Thyroid gland (tissue), 4 donors: ENCODE measurements around the gene SHROOM3. TPM values are rescaled to one million over a fixed set of nuclear protein-coding genes. Genes with fewer than 3 reads are reported as not detected.

Experiments used
- microRNA counts, 2 donors: library from miRNA; unstranded; fragments of <30 nt; microRNA quantifications; one replicate each; lab custom pipeline; 2016 to 2017
- microRNA-seq: library from miRNA; unstranded; fragments of <30 nt; microRNA quantifications from one replicate; pipeline ENCODE4, GENCODE V29; 2016
- small RNA-seq: library from RNA; depleted of rRNA; stranded (forward); fragments of <200 nt; gene quantifications from one replicate; pipeline ENCODE3, GENCODE V24; 2016
- total RNA-seq, 4 donors: library from RNA; depleted of rRNA; stranded (reverse); fragments of >200 nt; gene quantifications; one replicate each; pipeline ENCODE4 v1.2.3, GENCODE V29; 2016

The SHROOM3 gene
- total RNA-seq, 4 donors from 2014 or later = 41.7 to 77.8 (median 62.0) TPM

MicroRNAs encoded within 50 kb of the gene (microRNA counts, 767-probe panel; counts per million panel counts)
- microRNA hsa-miR-548ah-5p (lab: Ali Mortazavi, UCI) = 3,987 to 4,541 counts per million in 2 donors

Small RNAs within 50 kb of the gene (microRNA-seq; reads per million reads assigned to microRNA genes)
- gene MIR4450 (not detected), gene MIR548AH (3.3 reads per million)

Small RNAs within 50 kb of the gene (small RNA-seq; reads per million reads assigned to genes)
- gene MIR4450 (not detected), gene RF00278 (not detected), gene RNU6-145P (not detected)

Other genes starting within 250 kb of the SHROOM3 start
- 100 to 1,000 TPM; 178 to 271 (median 206) TPM for gene SCARB2, start 221.4 kb upstream of the SHROOM3 start, total RNA-seq
- gene FAM47E, start 183.5 kb upstream of the SHROOM3 start, total RNA-seq = 10 to 100 TPM in 3 of 4 donors, 1 to 10 TPM in 1; 9.7 to 16.9 (median 13.7) TPM
- gene STBD1, start 128.5 kb upstream of the SHROOM3 start, total RNA-seq = 1 to 10 TPM; 1.0 to 2.5 (median 1.4) TPM
- gene CCDC158, start 14.1 kb upstream of the SHROOM3 start, total RNA-seq = 1 to 10 TPM; 2.0 to 5.8 (median 3.5) TPM